ENCODE measurements around the gene EEF2. TPM values are rescaled to one million over a fixed set of nuclear protein-coding genes. Genes with fewer than 3 reads are reported as not detected.

Gene EEF2
- total RNA-seq, 1 donor from 2014 or later: 3,492 TPM

DNA sequence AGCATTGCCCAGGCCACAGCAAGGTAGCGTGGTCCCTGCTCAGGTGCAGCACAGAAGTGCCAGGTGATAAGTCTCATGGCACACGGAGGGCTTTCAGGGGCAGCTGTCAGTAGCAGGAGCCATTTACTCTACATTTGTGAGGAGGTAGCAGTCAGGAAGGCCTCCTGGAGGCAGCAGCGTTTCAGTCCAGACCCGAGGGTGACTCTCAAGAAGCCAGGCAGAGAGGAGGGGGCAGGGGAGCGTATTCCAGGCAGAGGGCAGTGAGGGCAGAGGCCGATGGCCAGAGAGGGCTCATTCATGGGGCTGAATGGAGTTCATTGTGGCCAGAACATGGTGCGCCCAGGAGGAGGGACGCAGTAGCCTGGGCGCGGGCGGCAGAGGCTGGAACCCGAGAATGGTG lies 31.2 kb upstream of the EEF2 start:
- TF ChIP-seq, protein P1, sequence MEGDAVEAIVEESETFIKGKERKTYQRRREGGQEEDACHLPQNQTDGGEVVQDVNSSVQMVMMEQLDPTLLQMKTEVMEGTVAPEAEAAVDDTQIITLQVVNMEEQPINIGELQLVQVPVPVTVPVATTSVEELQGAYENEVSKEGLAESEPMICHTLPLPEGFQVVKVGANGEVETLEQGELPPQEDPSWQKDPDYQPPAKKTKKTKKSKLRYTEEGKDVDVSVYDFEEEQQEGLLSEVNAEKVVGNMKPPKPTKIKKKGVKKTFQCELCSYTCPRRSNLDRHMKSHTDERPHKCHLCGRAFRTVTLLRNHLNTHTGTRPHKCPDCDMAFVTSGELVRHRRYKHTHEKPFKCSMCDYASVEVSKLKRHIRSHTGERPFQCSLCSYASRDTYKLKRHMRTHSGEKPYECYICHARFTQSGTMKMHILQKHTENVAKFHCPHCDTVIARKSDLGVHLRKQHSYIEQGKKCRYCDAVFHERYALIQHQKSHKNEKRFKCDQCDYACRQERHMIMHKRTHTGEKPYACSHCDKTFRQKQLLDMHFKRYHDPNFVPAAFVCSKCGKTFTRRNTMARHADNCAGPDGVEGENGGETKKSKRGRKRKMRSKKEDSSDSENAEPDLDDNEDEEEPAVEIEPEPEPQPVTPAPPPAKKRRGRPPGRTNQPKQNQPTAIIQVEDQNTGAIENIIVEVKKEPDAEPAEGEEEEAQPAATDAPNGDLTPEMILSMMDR (IDR thresholded peaks at IDR 0.05; ENCODE audit: insufficient read depth, low read length, poor library complexity, severe bottlenecking): no peak
- Histone ChIP-seq H3K36me3 (ENCODE audit: control insufficient read depth, insufficient read depth, low read length) (no peaks in the 10 kb centered on the region), H3K4me3 (ENCODE audit: low read depth, low read length) (no peak overlapping the region), H3K27me3 (ENCODE audit: control insufficient read depth, insufficient read depth, low read length) (no peaks in the 10 kb centered on the region)
- DNase-seq (ENCODE audit: low read depth): no peak

DNA sequence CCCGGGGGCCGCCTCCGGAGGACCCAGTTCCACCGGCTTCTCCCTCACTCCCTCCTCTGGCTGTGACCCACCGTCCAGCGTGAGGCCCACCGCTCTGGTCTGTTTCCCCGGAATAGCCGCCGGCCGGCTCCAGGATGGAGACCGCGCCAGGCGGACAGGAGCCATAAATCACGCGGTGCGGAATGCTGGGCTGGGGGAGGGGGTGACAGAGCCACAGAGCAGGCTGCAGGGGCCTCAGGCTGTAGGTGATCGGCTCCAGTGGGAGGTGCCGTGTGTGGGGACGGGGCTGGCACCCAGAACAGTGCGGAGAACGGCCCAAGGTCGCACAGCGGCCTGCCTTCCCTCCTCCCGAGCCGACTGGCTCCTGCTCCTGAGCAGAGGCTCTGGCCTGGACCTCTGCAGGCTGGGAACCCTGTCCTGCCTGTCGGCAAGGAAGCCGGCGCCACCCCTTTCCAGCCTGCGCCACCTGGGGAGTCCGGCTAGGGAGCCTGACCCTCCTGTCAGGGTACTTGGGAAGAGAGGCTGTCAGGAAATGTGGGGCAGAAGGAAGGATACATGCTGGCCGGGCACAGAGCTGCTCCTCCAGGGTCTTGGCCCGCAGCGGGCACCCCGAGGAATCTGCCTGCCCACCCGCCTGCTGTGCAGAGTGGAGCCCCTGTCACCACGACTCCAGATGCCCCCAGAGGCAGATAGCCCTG lies 30.6 kb upstream of the EEF2 start:
- H3K36me3 ChIP-seq (ENCODE audit: control insufficient read depth, insufficient read depth, low read length): no peaks in the 10 kb centered on the region
- no peak for DNase-seq (ENCODE audit: low read depth)
- no peak overlapping the region for H3K4me3 ChIP-seq (ENCODE audit: low read depth, low read length)
- TF ChIP-seq, protein P1 (IDR thresholded peaks at IDR 0.05; ENCODE audit: insufficient read depth, low read length, poor library complexity, severe bottlenecking): no peak
- H3K27me3 ChIP-seq (ENCODE audit: control insufficient read depth, insufficient read depth, low read length): no peaks in the 10 kb centered on the region

DNA sequence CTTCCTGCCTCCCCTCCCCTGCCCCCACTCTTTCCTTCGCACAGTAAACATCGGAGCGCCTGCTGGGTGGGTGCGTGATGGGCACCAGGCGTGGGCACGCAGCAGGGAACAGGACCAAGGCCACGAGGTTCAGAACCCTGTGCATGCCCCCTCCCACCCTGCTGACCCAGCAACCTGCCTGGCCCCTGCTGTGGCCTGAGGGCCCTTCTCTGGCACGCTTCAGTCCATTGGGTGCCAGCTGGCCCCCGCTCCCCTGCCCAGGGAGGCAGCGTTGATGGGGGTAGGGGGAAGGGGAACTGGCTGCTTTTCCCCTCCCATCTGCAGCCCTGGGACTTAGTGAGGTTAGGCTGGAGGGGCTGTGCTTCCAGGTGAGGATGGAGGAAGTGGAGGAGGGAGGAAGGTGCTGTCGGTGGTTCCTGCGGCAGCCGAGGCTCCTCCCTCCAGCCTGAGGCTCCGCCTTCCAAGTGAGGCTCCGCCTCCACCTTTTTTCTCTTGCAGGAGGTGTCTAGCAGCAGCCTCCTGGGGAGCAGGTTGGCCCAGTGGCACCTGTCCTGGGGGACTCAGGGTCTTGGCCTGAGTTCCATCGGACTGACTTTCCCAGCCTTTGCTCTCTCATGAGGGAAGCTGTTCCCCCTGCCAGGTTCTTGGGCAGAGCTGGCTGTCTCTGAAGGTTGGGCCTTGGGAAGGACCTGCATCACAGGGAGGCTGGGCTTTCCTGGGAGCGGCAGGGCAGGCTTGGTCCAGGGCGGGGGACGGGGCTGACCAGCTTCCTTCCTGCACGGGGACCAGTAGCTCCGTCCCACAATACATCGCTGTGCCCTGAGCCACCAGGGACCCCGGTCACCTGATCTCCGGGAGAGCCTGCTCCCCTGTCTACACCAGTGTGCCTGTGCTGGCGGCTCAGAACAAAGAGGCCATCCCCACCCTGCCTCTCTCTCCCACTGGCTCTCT lies 29.6 kb upstream of the EEF2 start:
- Histone ChIP-seq H3K4me3 (ENCODE audit: low read depth, low read length) (no peak overlapping the region), H3K27me3 (ENCODE audit: control insufficient read depth, insufficient read depth, low read length) (no peaks in the 10 kb centered on the region), H3K36me3 (ENCODE audit: control insufficient read depth, insufficient read depth, low read length) (no peaks in the 10 kb centered on the region)
- TF ChIP-seq, protein P1 (IDR thresholded peaks at IDR 0.05; ENCODE audit: insufficient read depth, low read length, poor library complexity, severe bottlenecking): no peak
- no peak for DNase-seq (ENCODE audit: low read depth)

DNA sequence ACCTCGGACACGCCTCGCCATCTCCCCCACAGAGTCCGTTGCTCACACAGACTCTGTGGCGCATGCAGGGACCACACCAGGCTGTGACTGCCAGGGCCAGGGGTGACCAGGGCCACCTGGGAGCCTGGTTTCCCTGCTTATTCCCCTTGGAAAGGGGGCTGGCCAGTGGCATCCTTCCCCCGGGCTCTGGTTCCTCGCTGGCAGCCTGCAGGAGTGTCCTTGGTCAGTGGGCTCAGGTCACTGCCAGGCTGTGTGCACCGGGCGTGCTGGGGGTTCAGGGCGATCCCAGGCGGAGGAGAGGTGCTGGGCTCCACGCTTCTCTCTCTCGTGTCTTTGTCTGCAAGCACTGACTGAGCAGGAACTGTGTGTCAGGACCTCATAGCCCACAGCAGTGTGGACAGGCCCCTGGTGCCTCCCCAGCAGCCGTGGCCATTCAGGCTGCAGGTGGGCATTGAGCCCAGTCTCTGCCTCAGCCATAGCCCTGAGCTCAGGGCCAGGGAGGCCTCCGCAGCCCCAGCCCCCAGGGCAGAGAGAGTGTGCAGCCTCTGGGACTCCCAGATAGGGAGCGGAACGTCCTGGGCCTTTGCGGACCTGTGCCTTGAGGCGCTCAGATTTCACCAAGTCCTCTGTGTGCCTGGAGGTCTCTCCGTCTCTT lies 28.8 kb upstream of the EEF2 start:
- H3K36me3 ChIP-seq (ENCODE audit: control insufficient read depth, insufficient read depth, low read length): no peaks in the 10 kb centered on the region
- H3K4me3 ChIP-seq (ENCODE audit: low read depth, low read length): no peak overlapping the region
- TF ChIP-seq, protein P1 (IDR thresholded peaks at IDR 0.05; ENCODE audit: insufficient read depth, low read length, poor library complexity, severe bottlenecking): no peak
- no peak for DNase-seq (ENCODE audit: low read depth)
- H3K27me3 ChIP-seq (ENCODE audit: control insufficient read depth, insufficient read depth, low read length): no peaks in the 10 kb centered on the region

DNA sequence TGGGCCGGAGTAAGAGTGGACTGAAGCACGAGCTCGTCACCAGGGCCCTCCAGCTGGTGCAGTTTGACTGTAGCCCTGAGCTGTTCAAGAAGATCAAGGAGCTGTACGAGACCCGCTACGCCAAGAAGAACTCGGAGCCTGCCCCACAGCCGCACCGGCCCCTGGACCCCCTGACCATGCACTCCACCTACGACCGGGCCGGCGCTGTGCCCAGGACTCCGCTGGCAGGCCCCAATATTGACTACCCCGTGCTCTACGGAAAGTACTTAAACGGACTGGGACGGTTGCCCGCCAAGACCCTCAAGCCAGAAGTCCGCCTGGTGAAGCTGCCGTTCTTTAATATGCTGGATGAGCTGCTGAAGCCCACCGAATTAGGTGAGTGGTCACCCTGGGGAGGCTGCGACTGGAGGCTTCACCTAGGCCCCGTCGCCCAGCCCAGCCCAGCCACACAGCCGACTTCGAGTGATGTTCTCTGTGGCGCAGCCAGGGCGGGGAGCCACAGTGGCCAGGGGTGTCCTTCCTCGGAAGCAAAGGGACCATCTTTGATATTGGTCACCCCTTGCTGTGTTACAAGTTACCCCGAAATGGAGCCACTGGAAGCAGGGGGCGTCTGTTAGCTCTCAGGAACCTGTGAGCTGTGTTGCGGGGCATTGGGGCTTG lies 27.8 kb upstream of the EEF2 start:
- no peaks in the 10 kb centered on the region for H3K36me3 ChIP-seq (ENCODE audit: control insufficient read depth, insufficient read depth, low read length)
- TF ChIP-seq, protein P1 (IDR thresholded peaks at IDR 0.05; ENCODE audit: insufficient read depth, low read length, poor library complexity, severe bottlenecking): no peak
- no peak for DNase-seq (ENCODE audit: low read depth)

More for the DNA sequence above, 27.8 kb upstream of the EEF2 start:
- no peaks in the 10 kb centered on the region for H3K27me3 ChIP-seq (ENCODE audit: control insufficient read depth, insufficient read depth, low read length)
- H3K4me3 ChIP-seq (ENCODE audit: low read depth, low read length): no peak overlapping the region
